Loucy (cell line): ENCODE data around the gene VAT1.
"Not testable (repeated sequence)": the region's sequence is repeated elsewhere in the genome, so short reads cannot be mapped to it uniquely, and the experiment has no call there.

ENCODE experiments used
- EZH2phosphoT487 ChIP-seq: fragments of 200-600 bp; IDR thresholded peaks from 2 replicates; pipeline ENCODE4 v1.6.1; 2018; ENCODE audit warnings: antibody characterized with exemption, mild to moderate bottlenecking, moderate library complexity, borderline replicate concordance
- TF ChIP-seq, protein P1 (sequence below): fragments of 200-600 bp; sonication (generic); conservative IDR thresholded peaks from 2 replicates; pipeline ENCODE4 v1.5.1; 2014; ENCODE audit warnings: mild to moderate bottlenecking, antibody characterized with exemption, low read length

DNA sequence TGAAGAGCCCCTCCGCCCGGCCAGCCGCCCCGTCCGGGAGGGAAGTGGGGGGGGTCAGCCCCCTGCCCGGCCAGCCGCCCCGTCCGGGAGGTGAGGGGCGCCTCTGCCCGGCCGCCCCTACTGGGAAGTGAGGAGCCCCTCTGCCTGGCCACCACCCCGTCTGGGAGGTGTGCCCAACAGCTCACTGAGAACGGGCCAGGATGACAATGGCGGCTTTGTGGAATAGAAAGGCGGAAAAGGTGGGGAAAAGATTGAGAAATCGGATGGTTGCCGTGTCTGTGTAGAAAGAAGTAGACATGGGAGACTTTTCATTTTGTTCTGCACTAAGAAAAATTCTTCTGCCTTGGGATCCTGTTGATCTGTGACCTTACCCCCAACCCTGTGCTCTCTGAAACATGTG, 48.9 kb downstream of the VAT1 start:
- TF ChIP-seq, protein P1, sequence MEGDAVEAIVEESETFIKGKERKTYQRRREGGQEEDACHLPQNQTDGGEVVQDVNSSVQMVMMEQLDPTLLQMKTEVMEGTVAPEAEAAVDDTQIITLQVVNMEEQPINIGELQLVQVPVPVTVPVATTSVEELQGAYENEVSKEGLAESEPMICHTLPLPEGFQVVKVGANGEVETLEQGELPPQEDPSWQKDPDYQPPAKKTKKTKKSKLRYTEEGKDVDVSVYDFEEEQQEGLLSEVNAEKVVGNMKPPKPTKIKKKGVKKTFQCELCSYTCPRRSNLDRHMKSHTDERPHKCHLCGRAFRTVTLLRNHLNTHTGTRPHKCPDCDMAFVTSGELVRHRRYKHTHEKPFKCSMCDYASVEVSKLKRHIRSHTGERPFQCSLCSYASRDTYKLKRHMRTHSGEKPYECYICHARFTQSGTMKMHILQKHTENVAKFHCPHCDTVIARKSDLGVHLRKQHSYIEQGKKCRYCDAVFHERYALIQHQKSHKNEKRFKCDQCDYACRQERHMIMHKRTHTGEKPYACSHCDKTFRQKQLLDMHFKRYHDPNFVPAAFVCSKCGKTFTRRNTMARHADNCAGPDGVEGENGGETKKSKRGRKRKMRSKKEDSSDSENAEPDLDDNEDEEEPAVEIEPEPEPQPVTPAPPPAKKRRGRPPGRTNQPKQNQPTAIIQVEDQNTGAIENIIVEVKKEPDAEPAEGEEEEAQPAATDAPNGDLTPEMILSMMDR, result not testable (repeated sequence)
- TF ChIP-seq EZH2phosphoT487, result not testable (repeated sequence)
